H4 (cell line): ENCODE measurements around the gene SPATA31E1. TPM values are rescaled to one million over a fixed set of nuclear protein-coding genes. Genes with fewer than 3 reads are reported as not detected.
"Not testable (repeated sequence)": the region's sequence is repeated elsewhere in the genome, so short reads cannot be mapped to it uniquely, and the experiment has no call there.

ENCODE experiments used
- DNase-seq: peaks from one replicate; pipeline ENCODE4 v3.0.0-alpha.2; 2015; ENCODE audit warnings: low spot score
- total RNA-seq: library from RNA; depleted of rRNA; stranded (reverse); fragments of >200 nt; shearing (Covaris generic); gene quantifications from 2 replicates; pipeline ENCODE4 v1.2.3, GENCODE V29; 2014; rRNA removed

Gene SPATA31E1
- total RNA-seq: not detected in 2 replicates

GRCh38 chr9:87882627-87883026 is at the start of gene SPATA31E1:
Gene SPATA31E1 (plus strand): TSS chr9:87882877. CDS start chr9:87882892, 15 bp downstream.
- no peak for DNase-seq

- no peak for DNase-seq
Measured at GRCh38 chr9:87834357-87834756, 48.3 kb upstream of the SPATA31E1 start.

GRCh38 chr9:87836536-87836935 is 46.1 kb upstream of the SPATA31E1 start:
- no peak for DNase-seq

- DNase-seq: no peak
Measured at GRCh38 chr9:87836951-87837705, 45.5 kb upstream of the SPATA31E1 start.

- DNase-seq: no peak
Measured at GRCh38 chr9:87840134-87840533, 42.5 kb upstream of the SPATA31E1 start.

GRCh38 chr9:87842878-87843585 is 39.6 kb upstream of the SPATA31E1 start:
- DNase-seq: no peak

GRCh38 chr9:87844506-87844905 is 38.2 kb upstream of the SPATA31E1 start:
- no peak for DNase-seq

GRCh38 chr9:87847817-87848216 is 34.9 kb upstream of the SPATA31E1 start:
- DNase-seq: not testable (repeated sequence)

GRCh38 chr9:87849144-87849758 is 33.4 kb upstream of the SPATA31E1 start:
- no peak for DNase-seq

GRCh38 chr9:87850391-87850790 is 32.3 kb upstream of the SPATA31E1 start:
- DNase-seq: no peak

GRCh38 chr9:87851186-87851585 is 31.5 kb upstream of the SPATA31E1 start:
- DNase-seq: not testable (repeated sequence)

GRCh38 chr9:87853302-87853701 is 29.4 kb upstream of the SPATA31E1 start:
- no peak for DNase-seq

- no peak for DNase-seq
Measured at GRCh38 chr9:87853876-87854579, 28.6 kb upstream of the SPATA31E1 start.

GRCh38 chr9:87854580-87854955 is 28.1 kb upstream of the SPATA31E1 start:
- DNase-seq: no peak

- DNase-seq: no peak
Measured at GRCh38 chr9:87855061-87855460, 27.6 kb upstream of the SPATA31E1 start.

GRCh38 chr9:87857141-87857947 is 25.3 kb upstream of the SPATA31E1 start:
- DNase-seq: no peak

GRCh38 chr9:87857948-87858335 is 24.7 kb upstream of the SPATA31E1 start:
- DNase-seq: no peak

- no peak for DNase-seq
Measured at GRCh38 chr9:87859137-87859536, 23.5 kb upstream of the SPATA31E1 start.

GRCh38 chr9:87859786-87860185 is 22.9 kb upstream of the SPATA31E1 start:
- no peak for DNase-seq

- no peak for DNase-seq
Measured at GRCh38 chr9:87861332-87861731, 21.3 kb upstream of the SPATA31E1 start.

GRCh38 chr9:87862536-87863268 is 20.0 kb upstream of the SPATA31E1 start:
- peak; percentile 27 for DNase-seq
